GM21447 (cell line): ENCODE data around the gene HBM.
"Not testable (repeated sequence)": the region's sequence is repeated elsewhere in the genome, so short reads cannot be mapped to it uniquely, and the experiment has no call there.

Experiments used
- ATAC-seq: cut with Tn5 transposase; IDR thresholded peaks from one replicate; pipeline ENCODE4 v1.9.1; 2021; ENCODE audit not compliant: unreplicated experiment

The HBM gene

GRCh38 chr16:180681-181564 lies 15.1 kb downstream of the HBM start:
- no peak for ATAC-seq

GRCh38 chr16:181565-182021 lies 15.8 kb downstream of the HBM start:
- ATAC-seq, result no peak

GRCh38 chr16:183005-183404 lies 17.2 kb downstream of the HBM start:
- no peak for ATAC-seq

GRCh38 chr16:185213-185612 lies 19.4 kb downstream of the HBM start:
- no peak for ATAC-seq

GRCh38 chr16:185691-186090 lies 19.9 kb downstream of the HBM start:
- no peak for ATAC-seq

DNA sequence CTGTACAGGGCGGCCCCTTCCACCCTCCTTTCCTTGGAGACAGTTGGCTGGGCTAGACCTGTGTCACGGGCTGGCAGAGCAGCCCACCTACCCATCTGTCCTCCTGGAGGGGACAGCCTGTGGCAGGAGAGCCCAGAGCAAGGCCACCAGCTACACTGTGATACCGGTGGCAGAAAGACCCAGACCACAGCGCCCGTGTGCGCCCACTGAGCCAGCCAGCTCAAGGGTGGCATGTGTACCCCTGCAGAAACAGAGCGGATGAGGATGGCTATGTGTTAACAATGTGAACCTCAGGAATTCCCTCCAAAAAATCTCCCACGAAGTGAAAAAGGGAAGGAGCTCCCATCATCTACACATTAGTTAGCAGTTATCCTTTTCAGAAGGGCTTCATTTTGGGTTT lies 21.6 kb downstream of the HBM start:
- ATAC-seq, result no peak

- ATAC-seq, result no peak
Measured at GRCh38 chr16:188674-189073, 22.9 kb downstream of the HBM start.

- no peak for ATAC-seq
Measured at GRCh38 chr16:189604-190186, 23.9 kb downstream of the HBM start.

DNA sequence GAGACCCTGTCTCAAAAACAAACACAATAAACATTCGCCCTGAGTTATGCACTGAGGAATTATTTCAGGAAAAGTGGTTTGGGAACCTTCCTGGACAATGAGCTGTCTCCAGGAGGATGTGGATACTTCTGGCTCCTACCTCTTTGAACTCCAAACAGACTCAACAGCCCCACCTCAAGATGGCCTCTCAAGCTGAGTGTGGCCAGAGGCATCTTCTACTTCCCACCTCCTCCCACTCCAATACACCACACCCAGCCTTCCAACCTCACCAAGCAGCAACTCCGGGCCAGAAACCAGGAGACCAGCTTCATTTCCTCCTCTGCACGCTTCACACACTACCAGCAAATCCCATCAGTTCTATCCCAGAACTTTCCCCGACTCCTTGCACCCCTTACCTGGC lies 26.1 kb downstream of the HBM start:
- no peak for ATAC-seq

- no peak for ATAC-seq
Measured at GRCh38 chr16:192686-193085, 26.9 kb downstream of the HBM start.

- ATAC-seq, result no peak
Measured at GRCh38 chr16:193441-193840, 27.7 kb downstream of the HBM start.

- no peak for ATAC-seq
Measured at GRCh38 chr16:194516-194915, 28.7 kb downstream of the HBM start.

DNA sequence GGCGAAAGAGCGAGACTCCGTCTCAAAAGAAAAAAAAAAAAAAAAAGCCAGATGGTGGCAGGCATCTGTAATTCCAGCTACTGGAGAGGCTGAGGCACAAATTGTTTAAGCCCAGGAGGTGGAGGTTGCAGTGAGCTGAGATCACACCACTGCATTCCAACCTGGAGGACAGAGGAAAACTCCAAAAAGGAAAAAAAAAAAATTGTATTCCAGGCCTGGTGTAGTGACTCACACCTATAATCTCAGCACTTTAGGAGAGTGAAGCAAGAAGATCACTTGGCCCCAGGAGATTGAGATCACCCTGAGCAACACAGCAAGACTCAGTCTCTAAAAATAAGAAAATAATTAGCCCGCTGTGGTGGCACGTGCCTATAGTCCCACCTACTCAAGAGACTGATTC lies 34.6 kb downstream of the HBM start:
- no peak for ATAC-seq

GRCh38 chr16:203246-203645 lies 37.5 kb downstream of the HBM start:
- no peak for ATAC-seq

- ATAC-seq, result not testable (repeated sequence)
Measured at GRCh38 chr16:204046-204445, 38.3 kb downstream of the HBM start.

GRCh38 chr16:209359-209758 lies 43.6 kb downstream of the HBM start:
- ATAC-seq, result not testable (repeated sequence)

DNA sequence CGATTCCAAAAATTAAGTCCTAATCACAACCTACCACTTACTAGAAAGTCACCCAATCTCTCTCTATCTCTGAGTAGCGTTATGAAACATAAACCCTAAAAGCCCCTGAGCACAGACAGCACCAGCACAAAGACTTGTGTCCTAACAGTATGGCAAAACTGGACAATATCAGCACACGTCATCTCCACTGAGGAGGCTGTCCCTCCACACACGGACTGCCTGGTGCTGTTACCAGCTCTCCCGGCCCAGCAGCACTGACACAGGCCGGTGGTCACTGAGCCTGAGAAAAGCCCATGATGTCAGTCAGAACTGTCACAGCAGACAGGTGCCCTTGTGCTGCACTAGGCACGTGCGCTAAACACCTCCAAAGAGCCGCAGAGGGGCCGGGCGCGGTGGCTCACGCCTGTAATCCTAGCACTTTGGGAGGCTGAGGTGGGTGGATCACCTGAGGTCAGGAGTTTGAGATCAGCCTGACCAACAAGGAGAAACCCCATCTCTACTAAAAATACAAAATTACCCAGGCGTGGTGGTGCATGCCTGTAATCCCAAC lies 45.9 kb downstream of the HBM start:
- not testable (repeated sequence) for ATAC-seq

DNA sequence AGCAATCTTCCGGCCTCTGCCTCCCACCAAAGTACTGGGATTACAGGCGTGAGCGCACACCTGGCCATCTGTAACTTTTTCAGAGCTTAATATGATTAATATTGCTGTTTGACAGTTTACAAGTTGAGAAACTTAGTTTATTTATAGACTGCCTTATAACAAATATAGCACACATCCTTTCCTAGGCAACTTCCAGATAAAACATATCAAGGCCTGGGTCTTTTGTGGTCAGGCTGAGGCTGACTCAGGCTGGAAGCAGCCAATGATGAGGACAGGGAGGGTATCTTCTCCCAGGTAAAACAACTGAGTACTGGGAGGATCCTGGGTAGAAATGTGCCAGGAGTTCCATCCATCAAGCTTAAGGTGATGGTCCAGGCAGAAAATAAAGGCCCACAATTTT lies 47.2 kb downstream of the HBM start:
- no peak for ATAC-seq
